HG03103 (cell line): ENCODE results near the gene GAPDHS.

ENCODE experiments used
- ATAC-seq: cut with Tn5 transposase; IDR thresholded peaks from one replicate; pipeline ENCODE4 v1.9.1; 2021; ENCODE audit warnings: low read depth; ENCODE audit not compliant: unreplicated experiment

Gene GAPDHS

GRCh38 chr19:35577918-35578317 is 44.7 kb downstream of the GAPDHS start:
- no peak for ATAC-seq

GRCh38 chr19:35578707-35579106 is 45.5 kb downstream of the GAPDHS start:
- no peak for ATAC-seq

GRCh38 chr19:35582760-35583159 is 49.5 kb downstream of the GAPDHS start:
- ATAC-seq: no peak

- ATAC-seq: no peak
Measured at GRCh38 chr19:35585848-35586247, 52.6 kb downstream of the GAPDHS start, which contains the start of gene PMIS2. TSS of gene PMIS2 (plus strand) at chr19:35586173. CDS start at chr19:35586260, 87 bp downstream.

GRCh38 chr19:35587321-35587720 is 54.1 kb downstream of the GAPDHS start:
- ATAC-seq: no peak

- ATAC-seq: no peak
Measured at GRCh38 chr19:35590875-35591274, 57.6 kb downstream of the GAPDHS start.

GRCh38 chr19:35592226-35592625 is 59.0 kb downstream of the GAPDHS start:
- ATAC-seq: no peak
